Spleen (tissue), 11 donors: ENCODE measurements around the gene TRIM47. TPM values are rescaled to one million over a fixed set of nuclear protein-coding genes. Genes with fewer than 3 reads are reported as not detected.

ENCODE experiments used
- DNase-seq: peaks from one replicate; pipeline ENCODE4 v3.0.0-alpha.2; 2020
- H3K27ac ChIP-seq, 8 donors: fragments of 200-600 bp; sonication (generic) in 7 of 8; 1 replicate in 4 of 8; 2 replicates in 4 of 8; pipeline versions ENCODE4 v1.5.0 to v1.8.0; 2016 to 2021; ENCODE audit warnings: inconsistent platforms in 4 of 8, mild to moderate bottlenecking in 4 of 8, moderate library complexity in 1 of 8
- H3K27me3 ChIP-seq, 7 donors: fragments of 200-600 bp; sonication (generic) in 6 of 7; replicated peaks in 1 of 7; 1 replicate in 4 of 7; 2 replicates in 3 of 7; pipeline versions ENCODE4 v1.5.0 to v1.8.0; 2016 to 2021; ENCODE audit warnings: inconsistent platforms in 3 of 7, mild to moderate bottlenecking in 1 of 7
- H3K36me3 ChIP-seq, 6 donors: fragments of 200-600 bp; sonication (generic) in 5 of 6; 1 replicate in 4 of 6; 2 replicates in 2 of 6; pipeline versions ENCODE4 v1.5.0 to v1.8.0; 2016 to 2021; ENCODE audit warnings: inconsistent platforms in 2 of 6
- H3K4me1 ChIP-seq, 6 donors: fragments of 200-600 bp; sonication (generic) in 5 of 6; 1 replicate in 3 of 6; 2 replicates in 3 of 6; pipeline versions ENCODE4 v1.5.0 to v1.8.0; 2016 to 2021; ENCODE audit warnings: inconsistent platforms in 3 of 6
- H3K4me3 ChIP-seq, 8 donors: fragments of 200-600 bp; sonication (generic) in 7 of 8; 1 replicate in 4 of 8; 2 replicates in 4 of 8; pipeline versions ENCODE4 v1.5.0 to v1.8.0; 2016 to 2021; ENCODE audit warnings: inconsistent platforms in 4 of 8, mild to moderate bottlenecking in 4 of 8, moderate library complexity in 2 of 8
- H3K9me3 ChIP-seq, 8 donors: fragments of 200-600 bp; sonication (generic) in 7 of 8; 1 replicate in 4 of 8; 2 replicates in 4 of 8; pipeline versions ENCODE4 v1.5.0 to v1.8.0; 2016 to 2021; ENCODE audit warnings: inconsistent platforms in 4 of 8
- POLR2A ChIP-seq, 3 donors: fragments of 450-650 bp; IDR thresholded peaks; one replicate each; pipeline ENCODE4 v1.5.1; 2017; ENCODE audit warnings: antibody characterized with exemption in 3 of 3, mild to moderate bottlenecking in 1 of 3
- POLR2AphosphoS5 ChIP-seq, 3 donors: sonication (generic); formaldehyde crosslinking; IDR thresholded peaks; one replicate each; pipeline ENCODE4 v1.5.1; 2017; ENCODE audit warnings: antibody characterized with exemption in 3 of 3
- WGBS, 5 donors: extraction: QIAGEN DNeasy Blood & Tissue Kit in 3 of 5; methylation state at CpG; one replicate each; pipeline versions ENCODE4 v1.1.5 to v1.1.7; 2013 to 2018; 5-methylcytosine and 5-hydroxymethylcytosine counted together
- intact Hi-C: fragments of 100-400 bp; cut with DNase I; formaldehyde crosslinking; loops from one replicate; pipeline ENCODE4 v1.15.0; 2023; ENCODE audit warnings: low total_unique reads
- polyA plus RNA-seq, 3 donors: library from polyadenylated mRNA; stranded (reverse); fragments of 200-250 nt; gene quantifications; one replicate each; pipeline ENCODE4 v1.2.1, GENCODE V29; 2013
- total RNA-seq, 7 donors: library from RNA; depleted of rRNA in 3 of 7; stranded (reverse); fragments of >200 nt in 3 of 7; fragmentation: NEBNext Ultra II Directional in 4 of 7; extraction: Animal tissue kit (Norgen Biotek cat#: 25700) in 4 of 7; gene quantifications; one replicate each; pipeline versions ENCODE4 v1.1.0 to v1.2.1, GENCODE V29; 2016 to 2021
- TF ChIP-seq, protein P1 (sequence below), 11 experiments: fragments of 200-600 bp in 7 of 11; fragments of 450-650 bp in 4 of 11; sonication (generic) in 4 of 11; IDR thresholded peaks in 8 of 11; conservative IDR thresholded peaks in 3 of 11; 1 replicate in 7 of 11; 2 replicates in 4 of 11; pipeline versions ENCODE4 v1.4.0 to v1.8.0; 2016 to 2021; ENCODE audit warnings: antibody characterized with exemption in 11 of 11, inconsistent platforms in 4 of 11, mild to moderate bottlenecking in 1 of 11
- donor health status: healthy with polysubstance abuse.
- donor health status: DM: no; HTN: no; CAD: no; lungs with moderate emphysema.
- donor health status: DM: no; HTN: no; CAD: no.
- donor health status: Bipolar disorder and iron deficiency.
- donor health status: healthy.
- donor health status: DM: no; HTN: no; CAD: no.
- donor health status: DM: yes; HTN: yes; CAD: no.

TRIM47 gene
- total and polyA plus RNA-seq, 10 donors, result 28.1 to 73.8 (median 38.3) TPM

- Histone ChIP-seq H3K27ac (no peak overlapping the region), H3K36me3 (peaks cover 0 to under 1% (median 0%) of the 10 kb centered on the region in 6 donors), H3K4me3 (no peak overlapping the region), H3K4me1 (peaks cover 3 to 40% (median 25%) of the 10 kb centered on the region in 6 donors), H3K27me3 (peaks cover 0 to 35% (median 6%) of the 10 kb centered on the region in 7 donors), H3K9me3 (no peaks in the 10 kb centered on the region)
- 80 to 89% (median 86%) methylated on average over 13 to 15 of the region's 15 CpGs for WGBS, 5 donors
- DNase-seq, result no peak
- intact Hi-C loops, result no loop called here
- TF ChIP-seq POLR2A (IDR thresholded peaks at IDR 0.05), result no peak
Measured at GRCh38 chr17:75881678-75882454, 3.5 kb upstream of the TRIM47 start.

DNA sequence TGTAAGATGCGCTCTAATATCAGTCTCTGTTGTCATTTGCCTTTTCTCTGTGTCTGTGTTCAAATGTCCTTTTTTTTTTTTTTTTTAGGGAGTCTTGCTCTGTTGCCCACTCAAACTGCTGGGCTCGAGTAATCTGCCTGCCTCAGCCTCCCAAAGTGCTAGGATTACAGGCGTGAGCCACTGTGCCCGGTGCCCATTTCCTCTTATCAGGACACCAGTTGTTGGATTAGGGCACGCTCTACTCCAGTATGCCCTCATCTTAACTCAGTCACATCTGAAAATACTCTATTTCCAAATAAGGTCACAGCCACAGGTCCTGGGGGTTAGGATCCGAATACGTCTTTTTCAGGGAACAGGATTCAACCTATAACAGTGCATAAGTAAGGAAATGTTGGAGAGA lies 1.9 kb upstream of the TRIM47 start:
- peaks cover 0 to 14% (median 0%) of the 10 kb centered on the region in 6 donors for H3K36me3 ChIP-seq
- H3K4me3 ChIP-seq, result no peak overlapping the region
- TF ChIP-seq, protein P1, sequence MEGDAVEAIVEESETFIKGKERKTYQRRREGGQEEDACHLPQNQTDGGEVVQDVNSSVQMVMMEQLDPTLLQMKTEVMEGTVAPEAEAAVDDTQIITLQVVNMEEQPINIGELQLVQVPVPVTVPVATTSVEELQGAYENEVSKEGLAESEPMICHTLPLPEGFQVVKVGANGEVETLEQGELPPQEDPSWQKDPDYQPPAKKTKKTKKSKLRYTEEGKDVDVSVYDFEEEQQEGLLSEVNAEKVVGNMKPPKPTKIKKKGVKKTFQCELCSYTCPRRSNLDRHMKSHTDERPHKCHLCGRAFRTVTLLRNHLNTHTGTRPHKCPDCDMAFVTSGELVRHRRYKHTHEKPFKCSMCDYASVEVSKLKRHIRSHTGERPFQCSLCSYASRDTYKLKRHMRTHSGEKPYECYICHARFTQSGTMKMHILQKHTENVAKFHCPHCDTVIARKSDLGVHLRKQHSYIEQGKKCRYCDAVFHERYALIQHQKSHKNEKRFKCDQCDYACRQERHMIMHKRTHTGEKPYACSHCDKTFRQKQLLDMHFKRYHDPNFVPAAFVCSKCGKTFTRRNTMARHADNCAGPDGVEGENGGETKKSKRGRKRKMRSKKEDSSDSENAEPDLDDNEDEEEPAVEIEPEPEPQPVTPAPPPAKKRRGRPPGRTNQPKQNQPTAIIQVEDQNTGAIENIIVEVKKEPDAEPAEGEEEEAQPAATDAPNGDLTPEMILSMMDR (IDR thresholded peaks at IDR 0.05 in 8 of 11, conservative IDR thresholded peaks at IDR 0.05 in 3 of 11), result no peak
- no peak for TF ChIP-seq POLR2AphosphoS5 (IDR thresholded peaks at IDR 0.05)
- TF ChIP-seq POLR2A (IDR thresholded peaks at IDR 0.05), result no peak
- 82 to 96% (median 85%) methylated on average over 7 of the region's 7 CpGs for WGBS, 5 donors
- intact Hi-C loops, result no loop called here
- no peaks in the 10 kb centered on the region for H3K9me3 ChIP-seq
- no peak for DNase-seq
- peaks cover 0 to 44% (median 6%) of the 10 kb centered on the region in 7 donors for H3K27me3 ChIP-seq
- H3K27ac ChIP-seq, result no peak overlapping the region
- peaks cover 19 to 51% (median 41%) of the 10 kb centered on the region in 6 donors for H3K4me1 ChIP-seq

- peak overlapping the region; percentile 49 to 76 (median 70) for H3K4me3 ChIP-seq
- peak overlapping the region; percentile 76 to 94 (median 90) for H3K27ac ChIP-seq
- no peak for TF ChIP-seq POLR2AphosphoS5 (IDR thresholded peaks at IDR 0.05)
- TF ChIP-seq, protein P1 (IDR thresholded peaks at IDR 0.05 in 8 of 11, conservative IDR thresholded peaks at IDR 0.05 in 3 of 11), result peak in 9 of 11 experiments; percentile 15 to 72 (median 63)
- peak; percentile 95 for DNase-seq
- intact Hi-C loops, result no loop called here
- H3K36me3 ChIP-seq, result peaks cover 0 to 36% (median 11%) of the 10 kb centered on the region in 6 donors
- H3K27me3 ChIP-seq, result peaks cover 0 to 44% (median 6%) of the 10 kb centered on the region in 7 donors
- H3K9me3 ChIP-seq, result no peaks in the 10 kb centered on the region
- H3K4me1 ChIP-seq, result peaks cover 27 to 68% (median 66%) of the 10 kb centered on the region in 6 donors
- 0 to 1% (median 1%) methylated on average over 21 to 56 of the region's 56 CpGs for WGBS, 5 donors
Measured at GRCh38 chr17:75877752-75878173, 618 bp downstream of the TRIM47 start.

DNA sequence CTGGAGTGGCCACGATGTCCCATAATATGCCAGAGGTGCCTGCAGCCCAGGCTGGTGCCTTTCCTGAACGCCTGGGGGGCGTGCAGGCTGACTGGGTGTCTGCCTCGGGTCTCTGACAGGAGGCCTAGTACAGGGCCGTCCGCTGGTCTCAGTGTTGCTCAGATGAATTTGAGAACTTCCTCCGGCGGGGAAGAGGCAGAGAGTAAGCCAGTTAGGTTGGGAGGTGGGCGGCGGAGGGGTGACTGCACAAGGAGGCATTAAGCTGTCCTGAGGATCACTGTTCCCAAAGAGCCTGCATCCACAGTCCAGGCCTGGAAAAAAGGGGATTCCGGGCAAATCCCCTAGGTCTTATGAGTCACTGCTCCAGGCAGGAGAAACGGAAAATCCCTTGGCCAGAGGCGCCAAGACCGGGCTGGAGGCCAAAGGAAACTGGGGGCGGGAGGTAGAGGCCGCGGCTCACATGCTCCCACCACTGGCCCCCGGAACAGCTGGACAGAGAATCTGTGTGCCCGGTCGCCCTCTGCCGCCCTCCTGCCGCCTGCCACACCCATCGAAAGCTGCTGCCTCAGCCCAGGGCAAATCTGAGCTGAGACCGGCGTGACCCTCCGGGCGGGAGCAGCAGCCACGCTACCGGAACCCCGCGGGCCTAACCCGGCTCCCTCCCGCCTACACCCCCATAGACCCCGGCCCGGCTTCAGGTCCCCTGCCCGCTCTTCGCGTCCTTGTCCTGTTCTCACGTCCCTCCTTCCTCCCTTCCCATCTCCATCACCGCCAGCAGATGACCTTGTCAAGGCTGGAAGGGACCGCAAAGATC lies 1.2 kb downstream of the TRIM47 start:
- Histone ChIP-seq H3K9me3 (no peaks in the 10 kb centered on the region), H3K36me3 (peaks cover 0 to 36% (median 11%) of the 10 kb centered on the region in 6 donors), H3K27ac (peak overlapping the region; percentile 76 to 94 (median 90)), H3K4me3 (peak overlapping the region; percentile 49 to 76 (median 70)), H3K4me1 (peaks cover 32 to 75% (median 71%) of the 10 kb centered on the region in 6 donors), H3K27me3 (peaks cover 0 to 44% (median 6%) of the 10 kb centered on the region in 7 donors)
- TF ChIP-seq POLR2AphosphoS5 (IDR thresholded peaks at IDR 0.05), result peak; percentile 81 to 86 (median 86)
- TF ChIP-seq, protein P1 (IDR thresholded peaks at IDR 0.05 in 8 of 11, conservative IDR thresholded peaks at IDR 0.05 in 3 of 11), result peak in 1 of 11 experiments; percentile 22
- no peak for TF ChIP-seq POLR2A (IDR thresholded peaks at IDR 0.05)
- DNase-seq, result peak; percentile 89
- intact Hi-C loops, result no loop called here
- 7 to 24% (median 12%) methylated on average over 34 to 41 of the region's 41 CpGs for WGBS, 5 donors
